GM13977 (cell line): ENCODE measurements around the gene CHSY1.
A peak's percentile ranks its signal among the peaks of the same experiment; 100 is the strongest.

Experiments
- DNase-seq: peaks from one replicate; pipeline ENCODE4 v3.0.0; 2012; ENCODE audit warnings: low spot score
- in situ Hi-C: fragments of 300-500 bp; cut with MboI; formaldehyde crosslinking; loops from one replicate; pipeline ENCODE4 v1.12.0; 2022; ENCODE audit warnings: low sequenced_read_pairs, low pct_unique_long_range_greater_than_20kb, mixed read lengths, inconsistent platforms; ENCODE audit not compliant: unreplicated experiment
- TF ChIP-seq, protein P1 (sequence below): IDR thresholded peaks from 2 replicates; pipeline ENCODE4 v1.5.1; 2012; ENCODE audit warnings: mild to moderate bottlenecking, control low read depth; ENCODE audit not compliant: insufficient read depth; ENCODE audit errors: extremely low read depth, missing control alignments

Gene CHSY1

DNA sequence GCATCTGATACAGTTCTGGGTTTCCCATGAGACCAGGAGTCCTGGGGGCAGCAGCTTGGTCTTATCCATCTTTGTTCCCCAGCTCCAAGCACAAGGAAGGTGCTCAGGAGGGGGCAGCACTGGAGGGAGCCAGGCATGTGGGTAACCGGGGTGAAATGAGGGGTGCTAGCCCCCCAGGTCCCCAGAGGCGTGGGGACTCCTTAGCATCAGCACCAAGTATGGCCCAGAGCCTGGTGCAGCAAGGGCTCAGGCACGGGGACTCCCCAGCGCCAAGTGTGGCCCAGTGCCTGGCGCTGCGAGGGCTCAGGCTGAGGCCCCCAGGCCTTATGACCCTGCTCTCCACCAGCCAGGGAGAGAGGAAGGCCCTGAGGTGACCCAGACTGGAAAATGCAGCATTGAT, 94.1 kb downstream of the CHSY1 start:
- in situ Hi-C loops: no loop called here
- no peak for DNase-seq
- TF ChIP-seq, protein P1, sequence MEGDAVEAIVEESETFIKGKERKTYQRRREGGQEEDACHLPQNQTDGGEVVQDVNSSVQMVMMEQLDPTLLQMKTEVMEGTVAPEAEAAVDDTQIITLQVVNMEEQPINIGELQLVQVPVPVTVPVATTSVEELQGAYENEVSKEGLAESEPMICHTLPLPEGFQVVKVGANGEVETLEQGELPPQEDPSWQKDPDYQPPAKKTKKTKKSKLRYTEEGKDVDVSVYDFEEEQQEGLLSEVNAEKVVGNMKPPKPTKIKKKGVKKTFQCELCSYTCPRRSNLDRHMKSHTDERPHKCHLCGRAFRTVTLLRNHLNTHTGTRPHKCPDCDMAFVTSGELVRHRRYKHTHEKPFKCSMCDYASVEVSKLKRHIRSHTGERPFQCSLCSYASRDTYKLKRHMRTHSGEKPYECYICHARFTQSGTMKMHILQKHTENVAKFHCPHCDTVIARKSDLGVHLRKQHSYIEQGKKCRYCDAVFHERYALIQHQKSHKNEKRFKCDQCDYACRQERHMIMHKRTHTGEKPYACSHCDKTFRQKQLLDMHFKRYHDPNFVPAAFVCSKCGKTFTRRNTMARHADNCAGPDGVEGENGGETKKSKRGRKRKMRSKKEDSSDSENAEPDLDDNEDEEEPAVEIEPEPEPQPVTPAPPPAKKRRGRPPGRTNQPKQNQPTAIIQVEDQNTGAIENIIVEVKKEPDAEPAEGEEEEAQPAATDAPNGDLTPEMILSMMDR: no peak

GRCh38 chr15:101156509-101157159, 95.2 kb downstream of the CHSY1 start:
- DNase-seq: peak; percentile 88
- TF ChIP-seq, protein P1: no peak
- in situ Hi-C loops: no loop called here

GRCh38 chr15:101156061-101156460, 95.8 kb downstream of the CHSY1 start:
- in situ Hi-C loops: no loop called here
- TF ChIP-seq, protein P1: no peak

DNA sequence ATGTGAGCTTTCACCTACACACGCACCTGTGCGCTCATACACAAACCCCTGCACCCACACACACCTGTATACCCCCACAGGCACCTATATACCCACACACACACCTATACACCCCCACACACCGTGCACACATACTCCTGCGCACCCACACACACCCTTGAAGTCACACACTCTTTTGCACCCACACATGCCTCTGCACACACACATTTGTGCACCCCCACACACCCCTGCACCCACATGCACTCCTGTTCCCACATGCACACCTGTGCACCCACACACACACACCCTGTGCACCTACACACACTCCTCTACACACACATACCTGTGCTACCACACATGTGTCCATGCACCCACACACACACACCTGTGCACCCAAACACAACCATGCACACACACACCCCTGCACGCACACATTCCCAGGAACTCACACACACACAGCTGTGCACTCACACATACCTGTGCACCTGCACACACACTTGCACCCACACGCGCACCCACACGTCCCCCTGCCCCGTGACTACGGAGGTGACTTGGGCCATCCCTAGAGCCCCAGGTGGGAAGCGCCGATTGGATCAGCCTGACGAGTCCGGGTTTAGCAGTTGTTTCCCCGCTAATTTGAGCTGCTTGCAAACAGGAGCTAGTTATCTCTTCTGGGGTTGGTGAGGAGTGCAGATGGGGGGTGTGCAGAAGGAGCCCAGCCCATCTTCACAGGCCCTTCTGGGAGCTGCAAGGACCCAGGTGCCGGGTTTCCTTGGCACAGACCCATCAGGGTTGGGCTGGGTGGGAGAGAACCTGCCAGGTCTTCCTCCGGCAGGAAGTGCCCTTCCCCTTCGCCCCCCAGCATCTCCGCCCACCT, 97.8 kb downstream of the CHSY1 start:
- TF ChIP-seq, protein P1: no peak
- in situ Hi-C loops: no loop called here
- no peak for DNase-seq

More at GRCh38 chr15:101156061-101156460, 95.8 kb downstream of the CHSY1 start:
- DNase-seq: no peak

DNA sequence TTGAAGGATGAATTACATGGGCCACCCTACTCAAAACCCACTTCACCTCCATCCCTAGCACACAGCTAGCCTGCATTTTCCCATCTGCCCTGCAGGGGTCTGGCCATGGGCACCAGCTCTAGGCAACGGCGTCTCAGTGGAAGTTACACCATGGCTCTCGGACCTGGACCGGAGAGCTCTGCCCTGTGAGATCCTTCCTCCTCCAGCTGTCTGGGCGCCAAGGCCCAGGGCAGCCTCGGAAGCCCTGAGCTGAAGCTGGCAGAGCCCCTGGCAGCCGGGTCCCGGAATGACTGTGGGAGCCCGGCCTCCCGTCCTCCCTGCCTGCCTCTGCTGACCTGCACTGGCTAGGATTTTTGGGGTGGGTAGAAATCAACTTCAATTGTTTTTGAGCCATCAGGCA, 98.9 kb downstream of the CHSY1 start:
- no peak for DNase-seq
- TF ChIP-seq, protein P1: peak; percentile 44
- in situ Hi-C loops: no loop called here

DNA sequence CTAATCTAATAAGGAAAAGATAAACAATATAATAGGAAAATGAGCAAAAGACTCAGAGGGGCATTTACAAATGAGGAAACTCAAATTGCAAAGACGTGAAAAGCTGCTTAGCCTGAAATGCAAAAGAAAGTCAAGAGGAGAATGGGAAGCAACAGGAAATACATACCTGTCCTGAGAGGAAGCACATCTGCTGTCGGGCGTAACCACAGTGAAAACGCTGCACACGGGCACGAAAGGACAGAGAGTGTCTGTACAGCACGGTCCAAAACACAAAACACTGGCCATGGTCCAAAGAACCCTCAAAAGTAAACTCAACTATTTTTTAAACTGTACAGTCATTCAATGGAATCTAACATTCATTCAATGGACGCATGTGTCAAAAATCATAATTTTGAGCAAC, 100.6 kb downstream of the CHSY1 start:
- TF ChIP-seq, protein P1: no peak
- in situ Hi-C loops: no loop called here
- no peak for DNase-seq
